ENCODE data around the gene HOXB7. TPM values are rescaled to one million over a fixed set of nuclear protein-coding genes. Genes with fewer than 3 reads are reported as not detected.

HOXB7 gene
- polyA plus RNA-seq, 3 donors = not detected

DNA sequence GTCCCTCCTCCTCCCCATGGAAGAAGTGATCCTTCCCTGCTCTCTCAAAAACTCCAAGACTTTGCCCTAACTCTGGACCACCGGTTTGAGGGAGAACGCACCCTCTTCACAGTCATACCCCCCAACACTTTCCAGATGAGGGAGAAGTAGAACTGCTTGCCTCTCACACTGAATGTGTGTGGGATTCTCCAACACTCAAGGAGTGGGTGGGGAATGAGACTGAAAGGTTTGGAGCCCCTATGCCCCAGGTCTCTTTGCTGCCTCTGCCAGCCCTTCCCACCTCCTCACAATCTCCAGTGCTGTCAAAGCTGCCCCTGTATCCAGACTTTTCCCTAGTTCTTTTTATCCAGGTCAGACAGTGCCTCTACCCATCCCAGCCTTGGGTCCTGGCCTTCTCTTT, 44.1 kb downstream of the HOXB7 start:
- H3K9me3 ChIP-seq (replicated peaks in 1 of 2; ENCODE audit: control insufficient read depth in 1 of 2, insufficient read depth in 1 of 2, low read length in 2 of 2) = no peaks in the 10 kb centered on the region
- H3K4me2 ChIP-seq (replicated peaks; ENCODE audit: extremely low read depth, low read length, poor library complexity, severe bottlenecking) = no peak overlapping the region
- no peaks in the 10 kb centered on the region for H4K20me1 ChIP-seq (ENCODE audit: insufficient read depth, low read length)
- H3K27me3 ChIP-seq (ENCODE audit: control insufficient read depth in 2 of 2, insufficient read depth in 2 of 2, low read length in 2 of 2) = peaks cover 51 to 93% of the 10 kb centered on the region in 2 donors
- H3K79me2 ChIP-seq (ENCODE audit: insufficient read depth, low read length) = no peaks in the 10 kb centered on the region
- H3K27ac ChIP-seq (ENCODE audit: low read depth in 1 of 2, low read length in 2 of 2) = no peak overlapping the region
- TF ChIP-seq, protein P1, sequence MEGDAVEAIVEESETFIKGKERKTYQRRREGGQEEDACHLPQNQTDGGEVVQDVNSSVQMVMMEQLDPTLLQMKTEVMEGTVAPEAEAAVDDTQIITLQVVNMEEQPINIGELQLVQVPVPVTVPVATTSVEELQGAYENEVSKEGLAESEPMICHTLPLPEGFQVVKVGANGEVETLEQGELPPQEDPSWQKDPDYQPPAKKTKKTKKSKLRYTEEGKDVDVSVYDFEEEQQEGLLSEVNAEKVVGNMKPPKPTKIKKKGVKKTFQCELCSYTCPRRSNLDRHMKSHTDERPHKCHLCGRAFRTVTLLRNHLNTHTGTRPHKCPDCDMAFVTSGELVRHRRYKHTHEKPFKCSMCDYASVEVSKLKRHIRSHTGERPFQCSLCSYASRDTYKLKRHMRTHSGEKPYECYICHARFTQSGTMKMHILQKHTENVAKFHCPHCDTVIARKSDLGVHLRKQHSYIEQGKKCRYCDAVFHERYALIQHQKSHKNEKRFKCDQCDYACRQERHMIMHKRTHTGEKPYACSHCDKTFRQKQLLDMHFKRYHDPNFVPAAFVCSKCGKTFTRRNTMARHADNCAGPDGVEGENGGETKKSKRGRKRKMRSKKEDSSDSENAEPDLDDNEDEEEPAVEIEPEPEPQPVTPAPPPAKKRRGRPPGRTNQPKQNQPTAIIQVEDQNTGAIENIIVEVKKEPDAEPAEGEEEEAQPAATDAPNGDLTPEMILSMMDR (IDR thresholded peaks at IDR 0.05) = no peak
- peaks cover 18 to 40% (median 22%) of the 10 kb centered on the region in 3 donors for H3K27me3 Mint-ChIP-seq (ENCODE audit: low read depth in 3 of 3)
- no peak overlapping the region for H3K4me3 ChIP-seq (replicated peaks in 1 of 3; ENCODE audit: low read depth in 2 of 3, low read length in 3 of 3)
- H2AFZ ChIP-seq (ENCODE audit: insufficient read depth, low read depth, low read length, poor library complexity, severe bottlenecking) = no peak overlapping the region
- no peak overlapping the region for H3K9ac ChIP-seq (ENCODE audit: insufficient read depth, low read length, poor library complexity, severe bottlenecking)
- no CpG with 5 or more reads among the region's 2 CpGs for WGBS (ENCODE audit: insufficient coverage)
- H3K27ac Mint-ChIP-seq = no peak overlapping the region
- no peaks in the 10 kb centered on the region for H3K36me3 ChIP-seq (replicated peaks in 1 of 2; ENCODE audit: control insufficient read depth in 1 of 2, insufficient read depth in 2 of 2, low read length in 2 of 2)
- no peak overlapping the region for H3K4me3 Mint-ChIP-seq
- DNase-seq = no peak
- intact Hi-C loops (cut with micrococcal nuclease) = no loop called here
- H3K4me1 ChIP-seq (ENCODE audit: control insufficient read depth in 1 of 2, insufficient read depth in 2 of 2, low read length in 2 of 2) = peaks cover 0 to 4% of the 10 kb centered on the region in 2 donors
- H3K36me3 Mint-ChIP-seq = peaks cover 2 to 10% of the 10 kb centered on the region in 2 donors
- H3K9me3 Mint-ChIP-seq = peaks cover 0 to 10% (median 2%) of the 10 kb centered on the region in 7 donors
- H3K4me1 Mint-ChIP-seq = peaks cover 8% of the 10 kb centered on the region

GRCh38 chr17:48565925-48566710, 44.7 kb downstream of the HOXB7 start:
- Histone ChIP-seq H3K9me3 (replicated peaks in 1 of 2; ENCODE audit: control insufficient read depth in 1 of 2, insufficient read depth in 1 of 2, low read length in 2 of 2) (no peaks in the 10 kb centered on the region), H3K4me3 (replicated peaks in 1 of 3; ENCODE audit: low read depth in 2 of 3, low read length in 3 of 3) (no peak overlapping the region), H3K36me3 (replicated peaks in 1 of 2; ENCODE audit: control insufficient read depth in 1 of 2, insufficient read depth in 2 of 2, low read length in 2 of 2) (no peaks in the 10 kb centered on the region), H3K4me1 (ENCODE audit: control insufficient read depth in 1 of 2, insufficient read depth in 2 of 2, low read length in 2 of 2) (peaks cover 0 to 4% of the 10 kb centered on the region in 2 donors), H3K9ac (ENCODE audit: insufficient read depth, low read length, poor library complexity, severe bottlenecking) (no peak overlapping the region), H3K79me2 (ENCODE audit: insufficient read depth, low read length) (no peaks in the 10 kb centered on the region), H3K27me3 (ENCODE audit: control insufficient read depth in 2 of 2, insufficient read depth in 2 of 2, low read length in 2 of 2) (peaks cover 50 to 87% of the 10 kb centered on the region in 2 donors), H3K4me2 (replicated peaks; ENCODE audit: extremely low read depth, low read length, poor library complexity, severe bottlenecking) (no peak overlapping the region), H2AFZ (ENCODE audit: insufficient read depth, low read depth, low read length, poor library complexity, severe bottlenecking) (no peak overlapping the region), H3K27ac (ENCODE audit: low read depth in 1 of 2, low read length in 2 of 2) (no peak overlapping the region), H4K20me1 (ENCODE audit: insufficient read depth, low read length) (no peaks in the 10 kb centered on the region)
- H3K36me3 Mint-ChIP-seq = peaks cover 2 to 10% of the 10 kb centered on the region in 2 donors
- H3K27me3 Mint-ChIP-seq (ENCODE audit: low read depth in 3 of 3) = peaks cover 23 to 36% (median 26%) of the 10 kb centered on the region in 3 donors
- no peak overlapping the region for H3K4me3 Mint-ChIP-seq
- H3K27ac Mint-ChIP-seq = no peak overlapping the region
- intact Hi-C loops (cut with micrococcal nuclease) = no loop called here
- TF ChIP-seq, protein P1 (IDR thresholded peaks at IDR 0.05) = no peak
- peaks cover 9% of the 10 kb centered on the region for H3K4me1 Mint-ChIP-seq
- H3K9me3 Mint-ChIP-seq = peaks cover 0 to 8% (median 2%) of the 10 kb centered on the region in 7 donors
- DNase-seq = no peak
- 64% methylated on average over 1 of the region's 4 CpGs for whole genome bisulfite sequencing (ENCODE audit: insufficient coverage)

All from CD14-positive monocyte (primary cell).